Fibroblast of mammary gland (primary cell): ENCODE data around the gene PNMT.

ENCODE experiments used
- DNase-seq: peaks from one replicate; pipeline ENCODE4 v3.0.0-alpha.2; 2010; ENCODE audit warnings: low read depth
- H3K4me3 ChIP-seq: 2 replicates; pipeline ENCODE4 v1.5.1; 2011; ENCODE audit warnings: low read depth, mild to moderate bottlenecking, low read length, moderate library complexity; ENCODE audit not compliant: control insufficient read depth
- TF ChIP-seq, protein P1 (sequence below): conservative IDR thresholded peaks from 2 replicates; pipeline ENCODE4 v1.5.1; 2011; ENCODE audit warnings: low read depth, low read length, inconsistent platforms; ENCODE audit not compliant: control insufficient read depth, insufficient read depth

Gene PNMT

DNA sequence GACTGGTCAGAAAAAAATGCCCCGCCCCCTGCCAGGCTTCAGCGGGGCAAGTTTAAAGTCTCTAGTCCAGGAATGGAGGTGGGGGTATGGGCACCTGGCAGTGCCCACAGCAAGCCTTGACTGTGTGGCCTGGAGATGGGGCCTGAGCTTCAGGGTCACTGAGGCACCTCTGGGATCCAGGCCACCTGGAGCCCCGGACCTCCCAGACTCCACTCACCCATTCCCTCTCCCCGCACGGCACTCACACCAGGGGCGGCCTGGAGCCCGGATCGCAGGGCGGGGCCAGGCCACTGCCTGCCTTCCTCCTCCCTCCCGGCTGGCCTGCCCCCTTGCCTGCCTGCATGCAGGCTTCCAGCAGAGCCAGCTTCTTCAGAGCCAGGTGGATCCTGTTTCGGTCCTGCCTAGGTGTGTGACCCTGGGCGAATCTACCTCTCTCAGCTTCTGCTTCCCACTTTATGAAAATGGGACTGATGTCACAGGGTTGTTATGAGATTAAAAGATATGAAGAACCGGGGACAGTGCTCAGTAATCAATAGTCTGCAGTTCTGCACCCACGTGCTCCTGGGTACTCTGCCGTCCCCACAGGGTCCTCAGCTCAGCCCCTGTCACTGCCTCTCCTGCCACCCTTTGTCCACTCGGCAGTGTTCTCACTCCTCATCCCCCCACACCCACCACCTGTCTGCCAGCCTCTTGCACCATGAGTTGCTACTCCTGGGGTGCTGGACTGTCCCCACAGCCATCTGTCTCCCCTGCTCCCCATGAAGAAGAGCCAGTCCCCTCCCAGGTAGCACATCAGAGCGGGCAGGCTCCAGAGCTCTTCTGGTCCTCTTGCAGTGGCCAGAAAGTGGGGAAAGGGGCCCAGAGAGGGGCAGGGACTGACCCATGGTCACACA, 4.3 kb upstream of the PNMT start:
- TF ChIP-seq, protein P1, sequence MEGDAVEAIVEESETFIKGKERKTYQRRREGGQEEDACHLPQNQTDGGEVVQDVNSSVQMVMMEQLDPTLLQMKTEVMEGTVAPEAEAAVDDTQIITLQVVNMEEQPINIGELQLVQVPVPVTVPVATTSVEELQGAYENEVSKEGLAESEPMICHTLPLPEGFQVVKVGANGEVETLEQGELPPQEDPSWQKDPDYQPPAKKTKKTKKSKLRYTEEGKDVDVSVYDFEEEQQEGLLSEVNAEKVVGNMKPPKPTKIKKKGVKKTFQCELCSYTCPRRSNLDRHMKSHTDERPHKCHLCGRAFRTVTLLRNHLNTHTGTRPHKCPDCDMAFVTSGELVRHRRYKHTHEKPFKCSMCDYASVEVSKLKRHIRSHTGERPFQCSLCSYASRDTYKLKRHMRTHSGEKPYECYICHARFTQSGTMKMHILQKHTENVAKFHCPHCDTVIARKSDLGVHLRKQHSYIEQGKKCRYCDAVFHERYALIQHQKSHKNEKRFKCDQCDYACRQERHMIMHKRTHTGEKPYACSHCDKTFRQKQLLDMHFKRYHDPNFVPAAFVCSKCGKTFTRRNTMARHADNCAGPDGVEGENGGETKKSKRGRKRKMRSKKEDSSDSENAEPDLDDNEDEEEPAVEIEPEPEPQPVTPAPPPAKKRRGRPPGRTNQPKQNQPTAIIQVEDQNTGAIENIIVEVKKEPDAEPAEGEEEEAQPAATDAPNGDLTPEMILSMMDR = no peak
- no peak for DNase-seq

GRCh38 chr17:39664581-39665561, 3.4 kb upstream of the PNMT start, which contains the start of gene TCAP:
TSS of gene TCAP (plus strand) at chr17:39665349. CDS start at chr17:39665360, 11 bp downstream.
- no peak within 1 kb of the TSS for H3K4me3 ChIP-seq
- TF ChIP-seq, protein P1 = no peak
- no peak for DNase-seq

More for the DNA sequence above, 4.3 kb upstream of the PNMT start:
- H3K4me3 ChIP-seq = no peak overlapping the region

DNA sequence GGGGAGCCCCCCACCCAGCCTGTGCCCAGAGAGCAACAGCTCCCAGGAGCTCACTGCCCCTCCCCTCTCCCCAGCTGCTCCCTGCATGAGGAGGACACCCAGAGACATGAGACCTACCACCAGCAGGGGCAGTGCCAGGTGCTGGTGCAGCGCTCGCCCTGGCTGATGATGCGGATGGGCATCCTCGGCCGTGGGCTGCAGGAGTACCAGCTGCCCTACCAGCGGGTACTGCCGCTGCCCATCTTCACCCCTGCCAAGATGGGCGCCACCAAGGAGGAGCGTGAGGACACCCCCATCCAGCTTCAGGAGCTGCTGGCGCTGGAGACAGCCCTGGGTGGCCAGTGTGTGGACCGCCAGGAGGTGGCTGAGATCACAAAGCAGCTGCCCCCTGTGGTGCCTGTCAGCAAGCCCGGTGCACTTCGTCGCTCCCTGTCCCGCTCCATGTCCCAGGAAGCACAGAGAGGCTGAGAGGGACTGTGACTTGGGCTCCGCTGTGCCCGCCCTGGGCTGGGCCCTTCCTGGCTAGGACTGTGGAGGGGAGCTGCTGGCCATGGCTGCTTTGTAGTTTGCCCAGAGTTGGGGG, 2.5 kb upstream of the PNMT start:
- TF ChIP-seq, protein P1 = no peak
- DNase-seq = no peak
- H3K4me3 ChIP-seq = no peak overlapping the region

GRCh38 chr17:39666231-39666600, 2.0 kb upstream of the PNMT start:
- TF ChIP-seq, protein P1 = no peak
- H3K4me3 ChIP-seq = no peak overlapping the region
- DNase-seq = no peak

DNA sequence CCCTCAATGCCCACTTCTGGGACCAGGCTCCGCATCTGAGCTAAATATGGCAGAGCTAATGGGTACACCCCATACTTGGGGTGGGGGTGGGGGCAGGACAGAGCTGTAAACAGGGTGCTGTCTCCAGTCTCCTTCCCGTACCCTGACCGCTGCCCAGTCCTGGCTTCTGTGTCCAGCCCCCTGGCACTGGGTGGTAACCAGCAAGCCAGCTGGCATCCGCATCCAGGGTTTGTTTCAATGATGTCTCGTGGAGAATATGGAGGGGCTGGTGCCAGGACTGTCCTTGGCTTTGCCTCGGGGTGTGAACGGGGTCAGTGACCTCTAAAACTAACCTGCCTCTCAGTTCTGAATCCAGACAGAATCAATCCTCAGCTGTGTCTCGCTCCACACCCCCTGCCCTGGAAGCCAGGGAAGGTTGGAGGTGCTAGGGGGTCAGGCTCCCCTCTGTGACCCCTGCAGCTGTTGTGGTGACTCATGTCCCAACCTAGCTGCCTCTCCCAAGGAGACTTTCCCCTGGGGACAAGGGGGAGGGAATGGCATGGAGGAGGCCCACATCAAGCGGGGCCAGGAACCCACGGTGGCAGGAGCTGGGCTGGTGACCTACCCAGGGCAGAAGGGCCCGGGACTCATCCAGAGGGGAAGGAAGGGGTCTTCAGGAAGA, 1.5 kb upstream of the PNMT start:
- H3K4me3 ChIP-seq = no peak overlapping the region
- TF ChIP-seq, protein P1 = no peak
- no peak for DNase-seq

DNA sequence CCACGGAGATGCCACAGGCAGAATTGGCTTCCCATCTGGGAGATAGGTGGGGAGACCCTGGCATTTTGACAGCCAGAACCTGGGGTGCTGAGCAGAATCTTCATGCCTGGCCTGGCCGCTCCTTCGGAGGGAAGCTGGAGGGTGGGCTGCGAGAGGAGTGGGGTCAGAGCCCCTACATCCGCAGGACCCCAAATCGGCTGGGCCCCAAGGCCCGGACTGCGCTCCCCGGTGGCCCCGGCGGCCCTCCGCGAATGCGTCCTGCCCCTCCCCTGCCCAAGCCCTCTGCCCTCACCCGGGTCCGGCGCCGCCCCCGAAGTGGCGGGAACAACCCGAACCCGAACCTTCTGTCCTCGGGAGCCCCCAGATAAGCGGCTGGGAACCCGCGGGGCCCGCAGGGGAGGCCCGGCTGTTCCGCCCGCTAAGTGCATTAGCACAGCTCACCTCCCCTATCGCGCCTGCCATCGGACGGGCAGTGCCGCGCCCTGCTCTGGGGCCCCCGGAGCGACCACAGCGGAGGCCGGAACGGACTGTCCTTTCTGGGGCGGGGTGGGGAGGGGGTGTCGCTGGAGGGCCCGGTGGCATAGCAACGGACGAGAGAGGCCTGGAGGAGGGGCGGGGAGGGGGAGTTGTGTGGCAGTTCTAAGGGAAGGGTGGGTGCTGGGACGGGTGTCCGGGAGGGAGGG, 850 bp upstream of the PNMT start:
- DNase-seq = no peak
- H3K4me3 ChIP-seq = no peak overlapping the region
- TF ChIP-seq, protein P1 = no peak
